ENCODE results near the gene ESRRB. TPM values are rescaled to one million over a fixed set of nuclear protein-coding genes. Genes with fewer than 3 reads are reported as not detected.

ESRRB gene
- total RNA-seq, 2 experiments from 2014 or later = 0.47 TPM; not detected in 1

GRCh38 chr14:76413962-76414600, 38.1 kb downstream of the ESRRB start:
- BruUV-seq (replicated peaks) = no TSS peak
- no peak for TF ChIP-seq CTCF (conservative IDR thresholded peaks at IDR 0.05; ENCODE audit: low read length)
- no peak for TF ChIP-seq EZH2phosphoT487 (IDR thresholded peaks at IDR 0.05; ENCODE audit: borderline replicate concordance, low read depth, low read length)
- intact Hi-C loops (cut with micrococcal nuclease; ENCODE audit: unreplicated experiment) = no loop called here
- no peak for DNase-seq (ENCODE audit: low spot score)
- Histone ChIP-seq H4K20me1 (ENCODE audit: insufficient read depth, low read length) (no peaks in the 10 kb centered on the region), H3K4me3 (ENCODE audit: low read depth, low read length, poor library complexity, severe bottlenecking) (no peak overlapping the region), H3K9me3 (ENCODE audit: low read length) (no peaks in the 10 kb centered on the region), H3K79me2 (ENCODE audit: insufficient read depth, low read depth, low read length) (no peaks in the 10 kb centered on the region), H3K9me2 (ENCODE audit: insufficient read depth, low read length) (no peaks in the 10 kb centered on the region), H3K36me3 (ENCODE audit: insufficient read depth, low read length) (no peaks in the 10 kb centered on the region), H3K4me1 (ENCODE audit: insufficient read depth, low read length, poor library complexity, severe bottlenecking) (no peaks in the 10 kb centered on the region), H2AFZ (ENCODE audit: low read length) (no peak overlapping the region), H3K4me2 (ENCODE audit: low read length) (no peak overlapping the region), H3K27ac (ENCODE audit: low read depth, low read length, poor library complexity, severe bottlenecking) (no peak overlapping the region)
- CTCF ChIA-PET (ENCODE audit: unreplicated experiment) = no interaction called here
- POLR2A ChIA-PET = interaction anchor here (0.6 kb wide), 1 partner anchor 28 kb away, joined by 3 read pairs; no protein-coding TSS in a partner anchor

GRCh38 chr14:76419399-76419798, 43.5 kb downstream of the ESRRB start:
- Histone ChIP-seq H3K79me2 (ENCODE audit: insufficient read depth, low read depth, low read length) (no peaks in the 10 kb centered on the region), H3K27ac (ENCODE audit: low read depth, low read length, poor library complexity, severe bottlenecking) (no peak overlapping the region), H3K4me2 (ENCODE audit: low read length) (no peak overlapping the region), H2AFZ (ENCODE audit: low read length) (no peak overlapping the region), H3K9me2 (ENCODE audit: insufficient read depth, low read length) (no peaks in the 10 kb centered on the region), H3K4me3 (ENCODE audit: low read depth, low read length, poor library complexity, severe bottlenecking) (no peak overlapping the region), H3K36me3 (ENCODE audit: insufficient read depth, low read length) (no peaks in the 10 kb centered on the region), H3K9me3 (ENCODE audit: low read length) (no peaks in the 10 kb centered on the region), H4K20me1 (ENCODE audit: insufficient read depth, low read length) (no peaks in the 10 kb centered on the region), H3K4me1 (ENCODE audit: insufficient read depth, low read length, poor library complexity, severe bottlenecking) (no peaks in the 10 kb centered on the region)
- no peak for DNase-seq (ENCODE audit: low spot score)
- TF ChIP-seq CTCF (conservative IDR thresholded peaks at IDR 0.05; ENCODE audit: low read length) (no peak), EZH2phosphoT487 (IDR thresholded peaks at IDR 0.05; ENCODE audit: borderline replicate concordance, low read depth, low read length) (no peak)
- intact Hi-C loops (cut with micrococcal nuclease; ENCODE audit: unreplicated experiment) = no loop called here
- ChIA-PET POLR2A (no interaction called here), CTCF (ENCODE audit: unreplicated experiment) (no interaction called here)
- BruUV-seq (replicated peaks) = no TSS peak

GRCh38 chr14:76420827-76421226, 44.9 kb downstream of the ESRRB start:
- POLR2A ChIA-PET = interaction anchor here (0.6 kb wide), 1 partner anchor 239 kb away, joined by 3 read pairs; no protein-coding TSS in a partner anchor
- Histone ChIP-seq H2AFZ (ENCODE audit: low read length) (no peak overlapping the region), H3K4me1 (ENCODE audit: insufficient read depth, low read length, poor library complexity, severe bottlenecking) (no peaks in the 10 kb centered on the region), H3K27ac (ENCODE audit: low read depth, low read length, poor library complexity, severe bottlenecking) (no peak overlapping the region), H3K4me2 (ENCODE audit: low read length) (no peak overlapping the region), H3K4me3 (ENCODE audit: low read depth, low read length, poor library complexity, severe bottlenecking) (no peak overlapping the region), H3K36me3 (ENCODE audit: insufficient read depth, low read length) (no peaks in the 10 kb centered on the region), H3K79me2 (ENCODE audit: insufficient read depth, low read depth, low read length) (no peaks in the 10 kb centered on the region), H3K9me3 (ENCODE audit: low read length) (no peaks in the 10 kb centered on the region), H4K20me1 (ENCODE audit: insufficient read depth, low read length) (no peaks in the 10 kb centered on the region), H3K9me2 (ENCODE audit: insufficient read depth, low read length) (no peaks in the 10 kb centered on the region)
- no TSS peak for BruUV-seq (replicated peaks)
- no peak for DNase-seq (ENCODE audit: low spot score)
- TF ChIP-seq EZH2phosphoT487 (IDR thresholded peaks at IDR 0.05; ENCODE audit: borderline replicate concordance, low read depth, low read length) = no peak
- TF ChIP-seq CTCF (conservative IDR thresholded peaks at IDR 0.05; ENCODE audit: low read length) = no peak
- intact Hi-C loops (cut with micrococcal nuclease; ENCODE audit: unreplicated experiment) = no loop called here
- CTCF ChIA-PET (ENCODE audit: unreplicated experiment) = no interaction called here
